ENCODE results near the gene PRELID3B. TPM values are rescaled to one million over a fixed set of nuclear protein-coding genes. Genes with fewer than 3 reads are reported as not detected.

The PRELID3B gene
- total and polyA plus RNA-seq, 2 of the 13 experiments (the other 11 are each of a cell fraction or from before 2014, with no cell fraction given) = 23.3 to 42.6 TPM

GRCh38 chr20:59042151-59042795 is at the start of gene PRELID3B (continued):
- TF ChIP-seq RERE (CRISPR knock-in tag; IDR thresholded peaks at IDR 0.05; ENCODE audit: low read depth) = no peak
- no peak for TF ChIP-seq NFATC3 (CRISPR knock-in tag; IDR thresholded peaks at IDR 0.05)
- no peak for TF ChIP-seq RCOR2 (CRISPR knock-in tag; IDR thresholded peaks at IDR 0.05)
- TF ChIP-seq ZFP41 (CRISPR knock-in tag; IDR thresholded peaks at IDR 0.05; ENCODE audit: borderline replicate concordance) = no peak
- TF ChIP-seq IKZF4 (CRISPR knock-in tag; IDR thresholded peaks at IDR 0.05; ENCODE audit: borderline replicate concordance, low read depth, not compliant biosample characterization) = no peak
- TF ChIP-seq ZNF781 (CRISPR knock-in tag; IDR thresholded peaks at IDR 0.05; ENCODE audit: borderline replicate concordance, not compliant biosample characterization) = peak; percentile 88
- TF ChIP-seq ZFP82 (CRISPR knock-in tag; IDR thresholded peaks at IDR 0.05; ENCODE audit: borderline replicate concordance) = no peak
- TF ChIP-seq HDAC2 (CRISPR knock-in tag; IDR thresholded peaks at IDR 0.05) = 0 out of 2 replicates have a peak, but pooled peaks have one; percentile 23
- no peak for TF ChIP-seq FOXP1 (IDR thresholded peaks at IDR 0.05)
- no peak for TF ChIP-seq FOXP1 (CRISPR knock-in tag; IDR thresholded peaks at IDR 0.05)
- TF ChIP-seq NR2F1 (CRISPR knock-in tag; IDR thresholded peaks at IDR 0.05) = peak; percentile 21 to 53; a peak in 1 of 4 replicates
- no peak for TF ChIP-seq RFX3 (CRISPR knock-in tag; IDR thresholded peaks at IDR 0.05)
- no peak for TF ChIP-seq USF2 (IDR thresholded peaks at IDR 0.05; ENCODE audit: low read depth, low read length)
- TF ChIP-seq USF2 (CRISPR knock-in tag; IDR thresholded peaks at IDR 0.05; ENCODE audit: borderline replicate concordance) = no peak
- TF ChIP-seq NR3C1 (CRISPR knock-in tag; IDR thresholded peaks at IDR 0.05) = no peak
- peak; percentile 66; the same call in 1 of the 2 replicates for TF ChIP-seq HDAC1 (CRISPR knock-in tag; IDR thresholded peaks at IDR 0.05)
- no peak for TF ChIP-seq ZNF740 (CRISPR knock-in tag; IDR thresholded peaks at IDR 0.05)
- TF ChIP-seq KDM1A (CRISPR knock-in tag; IDR thresholded peaks at IDR 0.05) = no peak
- TF ChIP-seq PLSCR1 (CRISPR knock-in tag; IDR thresholded peaks at IDR 0.05; ENCODE audit: borderline replicate concordance) = 0 out of 2 replicates have a peak, but pooled peaks have one; percentile 73
- peak; percentile 77 for TF ChIP-seq ZNF546 (CRISPR knock-in tag; conservative IDR thresholded peaks at IDR 0.05)
- TF ChIP-seq U2AF1 (optimal IDR thresholded peaks at IDR 0.05; ENCODE audit: low read depth, low read length) = no peak
- peak; percentile 74; the same call in 1 of the 2 replicates for TF ChIP-seq EEA1 (CRISPR knock-in tag; IDR thresholded peaks at IDR 0.05; ENCODE audit: borderline replicate concordance)
- no peak for TF ChIP-seq HNRNPL (IDR thresholded peaks at IDR 0.05; ENCODE audit: low read depth, low read length)

Measured in HepG2 (cell line).